Measurements from ENCODE around the gene AK3. TPM values are rescaled to one million over a fixed set of nuclear protein-coding genes. Genes with fewer than 3 reads are reported as not detected.
"Not testable (repeated sequence)": the region's sequence is repeated elsewhere in the genome, so short reads cannot be mapped to it uniquely, and the experiment has no call there.

Gene AK3
- total RNA-seq, 1 donor from 2014 or later = 65.5 TPM

DNA sequence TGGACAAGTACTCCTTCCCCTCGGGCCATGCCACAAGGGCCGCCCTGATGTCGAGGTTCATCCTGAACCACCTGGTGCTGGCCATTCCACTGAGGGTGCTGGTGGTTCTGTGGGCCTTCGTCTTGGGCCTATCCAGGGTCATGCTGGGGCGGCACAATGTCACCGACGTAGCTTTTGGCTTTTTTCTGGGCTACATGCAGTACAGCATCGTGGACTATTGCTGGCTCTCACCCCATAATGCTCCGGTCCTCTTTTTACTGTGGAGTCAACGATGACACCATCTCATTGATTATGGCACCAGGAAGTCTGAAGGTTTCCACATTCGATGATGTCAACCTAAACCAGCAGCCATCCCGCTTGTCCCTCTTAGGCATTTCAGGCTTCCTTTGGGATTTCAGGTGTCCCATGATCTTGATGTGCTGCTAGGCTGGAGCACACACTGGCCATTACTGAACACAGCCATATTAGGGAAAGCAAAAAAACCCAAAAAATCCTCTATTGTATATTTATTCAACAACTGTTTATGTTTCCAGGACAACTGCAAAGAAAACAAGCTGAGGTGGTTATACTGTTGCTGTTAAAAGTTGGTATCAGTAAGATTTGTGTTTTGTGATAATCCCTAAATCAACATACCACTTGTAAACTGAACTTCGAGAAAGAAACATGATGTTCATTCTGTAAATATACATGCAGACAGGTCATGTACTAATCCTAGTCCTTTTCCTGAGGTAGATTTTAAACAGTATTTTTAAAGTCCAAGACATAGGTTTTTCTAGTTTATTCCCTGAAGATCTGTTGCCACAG is 77.8 kb downstream of the AK3 start:
- peak overlapping the region; percentile 78 for H3K4me3 ChIP-seq (ENCODE audit: low read depth, low read length)
- TF ChIP-seq, protein P1, sequence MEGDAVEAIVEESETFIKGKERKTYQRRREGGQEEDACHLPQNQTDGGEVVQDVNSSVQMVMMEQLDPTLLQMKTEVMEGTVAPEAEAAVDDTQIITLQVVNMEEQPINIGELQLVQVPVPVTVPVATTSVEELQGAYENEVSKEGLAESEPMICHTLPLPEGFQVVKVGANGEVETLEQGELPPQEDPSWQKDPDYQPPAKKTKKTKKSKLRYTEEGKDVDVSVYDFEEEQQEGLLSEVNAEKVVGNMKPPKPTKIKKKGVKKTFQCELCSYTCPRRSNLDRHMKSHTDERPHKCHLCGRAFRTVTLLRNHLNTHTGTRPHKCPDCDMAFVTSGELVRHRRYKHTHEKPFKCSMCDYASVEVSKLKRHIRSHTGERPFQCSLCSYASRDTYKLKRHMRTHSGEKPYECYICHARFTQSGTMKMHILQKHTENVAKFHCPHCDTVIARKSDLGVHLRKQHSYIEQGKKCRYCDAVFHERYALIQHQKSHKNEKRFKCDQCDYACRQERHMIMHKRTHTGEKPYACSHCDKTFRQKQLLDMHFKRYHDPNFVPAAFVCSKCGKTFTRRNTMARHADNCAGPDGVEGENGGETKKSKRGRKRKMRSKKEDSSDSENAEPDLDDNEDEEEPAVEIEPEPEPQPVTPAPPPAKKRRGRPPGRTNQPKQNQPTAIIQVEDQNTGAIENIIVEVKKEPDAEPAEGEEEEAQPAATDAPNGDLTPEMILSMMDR (IDR thresholded peaks at IDR 0.05; ENCODE audit: insufficient read depth, low read length, poor library complexity, severe bottlenecking) = no peak
- H3K36me3 ChIP-seq (ENCODE audit: control insufficient read depth, insufficient read depth, low read length) = no peaks in the 10 kb centered on the region
- H3K27me3 ChIP-seq (ENCODE audit: control insufficient read depth, insufficient read depth, low read length) = no peaks in the 10 kb centered on the region
- DNase-seq (ENCODE audit: low read depth) = no peak

DNA sequence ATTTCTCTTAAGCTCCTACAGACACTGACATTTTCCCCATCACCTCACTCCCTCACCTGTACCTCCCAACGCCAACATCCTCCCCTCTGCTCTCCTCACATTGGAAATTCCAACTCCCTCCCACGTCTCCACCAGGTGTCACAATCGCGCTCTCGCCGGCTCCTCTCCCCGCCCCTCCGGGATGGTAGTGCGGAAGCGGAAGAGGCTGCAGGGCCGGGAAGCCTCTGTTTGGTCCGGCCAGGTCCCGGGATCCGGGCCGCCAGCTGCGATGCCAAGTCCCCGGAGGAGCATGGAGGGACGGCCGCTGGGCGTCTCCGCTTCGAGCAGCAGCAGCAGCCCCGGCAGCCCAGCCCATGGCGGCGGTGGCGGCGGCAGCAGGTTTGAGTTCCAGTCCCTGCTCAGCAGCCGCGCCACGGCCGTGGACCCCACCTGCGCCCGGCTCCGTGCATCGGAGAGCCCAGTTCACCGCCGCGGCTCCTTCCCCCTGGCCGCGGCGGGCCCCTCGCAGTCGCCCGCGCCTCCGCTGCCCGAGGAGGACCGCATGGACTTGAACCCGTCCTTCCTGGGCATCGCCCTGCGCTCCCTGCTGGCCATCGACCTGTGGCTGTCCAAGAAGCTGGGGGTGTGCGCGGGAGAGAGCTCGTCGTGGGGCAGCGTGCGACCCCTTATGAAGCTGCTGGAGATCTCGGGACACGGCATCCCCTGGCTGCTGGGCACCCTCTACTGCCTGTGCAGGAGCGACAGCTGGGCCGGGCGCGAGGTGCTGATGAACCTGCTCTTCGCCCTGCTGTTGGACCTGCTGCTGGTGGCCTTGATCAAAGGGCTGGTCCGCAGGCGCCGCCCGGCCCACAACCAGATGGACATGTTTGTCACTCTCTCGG is 78.7 kb downstream of the AK3 start, which contains the start of gene PLPP6:
TSS of gene PLPP6 (plus strand) at position 187 of the 881 bp plus-strand sequence. CDS start at position 269, 82 bp downstream.
- Histone ChIP-seq H3K36me3 (ENCODE audit: control insufficient read depth, insufficient read depth, low read length) (no peaks in the 10 kb centered on the region), H3K4me3 (ENCODE audit: low read depth, low read length) (peak within 1 kb of the TSS; percentile 78), H3K27me3 (ENCODE audit: control insufficient read depth, insufficient read depth, low read length) (no peaks in the 10 kb centered on the region)
- TF ChIP-seq, protein P1 (IDR thresholded peaks at IDR 0.05; ENCODE audit: insufficient read depth, low read length, poor library complexity, severe bottlenecking) = peak; percentile 74
- peak; percentile 49 for DNase-seq (ENCODE audit: low read depth)

DNA sequence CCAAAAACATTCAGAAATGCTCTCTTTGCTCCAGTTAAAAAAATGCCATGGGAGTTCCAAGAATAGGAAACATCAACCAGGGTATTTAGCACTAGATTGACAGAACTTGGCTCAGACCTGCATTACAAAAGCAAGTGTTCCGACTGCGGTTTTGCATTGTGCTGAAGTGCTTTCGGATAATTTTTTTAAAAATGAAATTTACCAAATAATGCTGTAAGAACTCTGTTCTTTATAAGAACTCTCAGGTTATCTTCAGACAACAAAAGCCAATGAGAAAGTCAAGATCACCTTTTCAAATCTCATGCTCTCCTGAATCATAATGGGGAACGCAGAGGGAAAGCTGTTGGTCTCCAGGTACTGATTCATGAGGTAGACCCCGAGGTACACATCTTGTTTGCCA is 79.4 kb downstream of the AK3 start:
- TF ChIP-seq, protein P1 (IDR thresholded peaks at IDR 0.05; ENCODE audit: insufficient read depth, low read length, poor library complexity, severe bottlenecking) = no peak
- H3K36me3 ChIP-seq (ENCODE audit: control insufficient read depth, insufficient read depth, low read length) = no peaks in the 10 kb centered on the region
- H3K27me3 ChIP-seq (ENCODE audit: control insufficient read depth, insufficient read depth, low read length) = no peaks in the 10 kb centered on the region
- peak overlapping the region; percentile 78 for H3K4me3 ChIP-seq (ENCODE audit: low read depth, low read length)
- DNase-seq (ENCODE audit: low read depth) = no peak

DNA sequence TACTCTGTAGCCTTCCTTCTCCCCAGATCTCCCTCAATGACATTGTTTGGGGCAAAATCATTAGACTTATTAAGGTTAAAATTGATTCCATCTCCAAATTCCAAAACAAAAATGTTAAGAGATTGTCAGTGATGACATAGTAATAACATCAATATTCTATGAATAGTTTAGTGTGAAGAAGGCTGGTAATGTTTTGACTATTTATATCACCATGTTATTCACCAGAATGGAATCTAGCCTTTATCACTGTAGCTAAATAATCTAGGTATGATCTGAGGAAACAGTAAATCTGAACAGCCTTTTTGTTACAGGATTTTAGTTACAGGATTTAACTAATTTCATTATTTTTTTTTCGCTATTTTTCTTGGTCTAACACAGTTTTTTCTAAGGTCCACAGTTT is 79.8 kb downstream of the AK3 start:
- DNase-seq (ENCODE audit: low read depth) = no peak
- H3K36me3 ChIP-seq (ENCODE audit: control insufficient read depth, insufficient read depth, low read length) = no peaks in the 10 kb centered on the region
- H3K27me3 ChIP-seq (ENCODE audit: control insufficient read depth, insufficient read depth, low read length) = no peaks in the 10 kb centered on the region
- TF ChIP-seq, protein P1 (IDR thresholded peaks at IDR 0.05; ENCODE audit: insufficient read depth, low read length, poor library complexity, severe bottlenecking) = no peak
- H3K4me3 ChIP-seq (ENCODE audit: low read depth, low read length) = no peak overlapping the region

DNA sequence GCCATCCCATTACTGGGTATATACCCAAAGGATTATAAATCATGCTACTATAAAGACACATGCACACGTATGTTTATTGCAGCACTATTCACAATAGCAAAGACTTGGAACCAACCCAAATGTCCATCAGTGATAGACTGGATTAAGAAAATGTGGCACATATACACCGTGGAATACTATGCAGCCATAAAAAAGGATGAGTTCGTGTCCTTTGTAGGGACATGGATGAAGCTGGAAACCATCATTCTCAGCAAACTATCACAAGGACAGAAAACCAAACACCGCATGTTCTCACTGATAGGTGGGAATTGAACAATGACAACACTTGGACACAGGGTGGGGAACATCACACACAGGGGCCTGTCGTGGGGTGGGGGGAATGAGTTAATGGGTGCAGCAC is 80.3 kb downstream of the AK3 start:
- H3K27me3 ChIP-seq (ENCODE audit: control insufficient read depth, insufficient read depth, low read length); DNase-seq (ENCODE audit: low read depth); H3K4me3 ChIP-seq (ENCODE audit: low read depth, low read length); H3K36me3 ChIP-seq (ENCODE audit: control insufficient read depth, insufficient read depth, low read length): not testable (repeated sequence)

Other genes starting within 250 kb of the AK3 start
- 8.6 and 10.0 TPM in 2 replicates for gene PLPP6, start 78.9 kb downstream of the AK3 start, total RNA-seq
- 1.3 and 2.5 TPM in 2 replicates for gene SPATA6L, start 74.7 kb downstream of the AK3 start, total RNA-seq
- 14.8 and 15.9 TPM in 2 replicates for gene CDC37L1, start 61.6 kb downstream of the AK3 start, total RNA-seq
- 23.6 and 24.4 TPM in 2 replicates for gene RCL1, start 51.7 kb upstream of the AK3 start, total RNA-seq
- gene JAK2, start 244.1 kb upstream of the AK3 start, total RNA-seq = 7.1 and 9.1 TPM in 2 replicates

Measured in kidney epithelial cell (primary cell).